Stimulated activated CD8-positive, alpha-beta memory T cell treated with anti-CD3 and anti-CD28 coated beads, Interleukin-15, amount 100 ng/mL, for 4 hours (primary cell): ENCODE data around the gene GJB2.
"Not testable (repeated sequence)": the region's sequence is repeated elsewhere in the genome, so short reads cannot be mapped to it uniquely, and the experiment has no call there.

Experiments
- DNase-seq, 2 donors: peaks; one replicate each; pipeline ENCODE4 v3.0.0-alpha.2; 2020; ENCODE audit warnings: low read depth in 2 of 2

Gene GJB2

GRCh38 chr13:20168396-20168795 lies 24.3 kb downstream of the GJB2 start:
- DNase-seq: no peak

- no peak for DNase-seq
These were observed 27.1 kb downstream of the GJB2 start for GRCh38 chr13:20165417-20166257.

GRCh38 chr13:20161951-20162300 lies 30.8 kb downstream of the GJB2 start:
- DNase-seq: no peak

- DNase-seq: peak; percentile 32 to 49
These were observed 31.3 kb downstream of the GJB2 start for GRCh38 chr13:20161275-20161950.

- DNase-seq: peak; percentile 41 to 53
These were observed 32.1 kb downstream of the GJB2 start, which contains the start of gene GJA3 for GRCh38 chr13:20160306-20161274. TSS of gene GJA3 (minus strand) at chr13:20161052. CDS start at chr13:20143288, 17,764 bp downstream.

GRCh38 chr13:20159646-20160305 lies 33.0 kb downstream of the GJB2 start:
- DNase-seq: no peak

GRCh38 chr13:20157151-20157796 lies 35.5 kb downstream of the GJB2 start:
- no peak for DNase-seq

GRCh38 chr13:20156702-20157101 lies 36.0 kb downstream of the GJB2 start:
- no peak for DNase-seq

GRCh38 chr13:20153290-20153689 lies 39.4 kb downstream of the GJB2 start:
- DNase-seq: not testable (repeated sequence)

GRCh38 chr13:20151612-20152011 lies 41.1 kb downstream of the GJB2 start:
- no peak for DNase-seq

GRCh38 chr13:20151016-20151415 lies 41.7 kb downstream of the GJB2 start:
- no peak for DNase-seq

- no peak for DNase-seq
These were observed 42.2 kb downstream of the GJB2 start for GRCh38 chr13:20150561-20150960.

- no peak for DNase-seq
These were observed 43.0 kb downstream of the GJB2 start for GRCh38 chr13:20149762-20150161.

- no peak for DNase-seq
These were observed 44.1 kb downstream of the GJB2 start for GRCh38 chr13:20148501-20149183.

GRCh38 chr13:20146381-20146780 lies 46.4 kb downstream of the GJB2 start:
- DNase-seq: no peak

- DNase-seq: no peak
These were observed 47.2 kb downstream of the GJB2 start for GRCh38 chr13:20145521-20145920.

- DNase-seq: no peak
These were observed 48.4 kb downstream of the GJB2 start for GRCh38 chr13:20144141-20144850.

GRCh38 chr13:20142927-20143480 lies 49.7 kb downstream of the GJB2 start:
- DNase-seq: no peak
